Liver (tissue), 3 donors: ENCODE results near the gene SMIM35.

Source experiments
- CTCF ChIP-seq: fragments of 150-350 bp; IDR thresholded peaks from 2 replicates; pipeline ENCODE4 v1.5.1; 2017; ENCODE audit warnings: improper control_type of control experiment, low read depth, low read length; ENCODE audit not compliant: missing input control
- GABPA ChIP-seq, 2 donors: IDR thresholded peaks in 1 of 2; conservative IDR thresholded peaks in 1 of 2; 2 replicates each; pipeline ENCODE4 v1.6.1; 2016; ENCODE audit warnings: antibody characterized with exemption in 2 of 2, mild to moderate bottlenecking in 1 of 2, moderate library complexity in 1 of 2
- RAD21 ChIP-seq, 2 donors: IDR thresholded peaks; 2 replicates each; pipeline ENCODE4 v1.6.1; 2016; ENCODE audit warnings: antibody characterized with exemption in 2 of 2, mild to moderate bottlenecking in 2 of 2
- SP1 ChIP-seq: IDR thresholded peaks from 2 replicates; pipeline ENCODE4 v1.6.1; 2018; ENCODE audit warnings: antibody characterized with exemption, mild to moderate bottlenecking
- donor health status: healthy.
- donor health status: healthy.

GRCh38 chr11:118074785-118075184 lies 12.0 kb downstream of the SMIM35 start:
- no peak for TF ChIP-seq CTCF
- no peak for TF ChIP-seq GABPA (IDR thresholded peaks at IDR 0.05 in 1 of 2, conservative IDR thresholded peaks at IDR 0.05 in 1 of 2)
- TF ChIP-seq RAD21 (IDR thresholded peaks at IDR 0.05): no peak
- TF ChIP-seq SP1: no peak
